ENCODE results near the gene GTPBP4. TPM values are rescaled to one million over a fixed set of nuclear protein-coding genes. Genes with fewer than 3 reads are reported as not detected.
"Not testable (repeated sequence)": the region's sequence is repeated elsewhere in the genome, so short reads cannot be mapped to it uniquely, and the experiment has no call there.

The GTPBP4 gene
- total and polyA plus RNA-seq, 9 of the 15 experiments (the other 6 are each of a cell fraction or from before 2014, with no cell fraction given), result 79.0 to 155 (median 128) TPM

DNA sequence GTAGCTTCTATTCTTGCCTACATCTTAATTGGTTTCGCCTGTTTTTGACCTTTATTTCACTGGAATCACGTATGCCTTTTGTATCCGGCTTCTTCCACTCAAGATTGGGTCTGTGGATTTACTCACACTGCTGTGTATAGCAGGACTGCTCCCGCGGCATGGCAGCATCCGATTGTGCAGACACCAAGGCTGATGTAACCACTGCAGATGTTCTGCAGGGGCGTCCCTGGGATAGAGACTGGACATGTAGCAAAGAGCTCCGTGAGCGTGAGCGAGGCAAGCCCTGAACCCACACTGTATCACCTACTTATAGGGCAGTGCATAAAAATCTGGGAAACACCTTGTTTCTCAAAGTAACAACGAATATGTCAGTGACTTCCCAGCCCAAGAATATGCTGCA, 48.9 kb downstream of the GTPBP4 start (continued):
- TF ChIP-seq, protein P1, sequence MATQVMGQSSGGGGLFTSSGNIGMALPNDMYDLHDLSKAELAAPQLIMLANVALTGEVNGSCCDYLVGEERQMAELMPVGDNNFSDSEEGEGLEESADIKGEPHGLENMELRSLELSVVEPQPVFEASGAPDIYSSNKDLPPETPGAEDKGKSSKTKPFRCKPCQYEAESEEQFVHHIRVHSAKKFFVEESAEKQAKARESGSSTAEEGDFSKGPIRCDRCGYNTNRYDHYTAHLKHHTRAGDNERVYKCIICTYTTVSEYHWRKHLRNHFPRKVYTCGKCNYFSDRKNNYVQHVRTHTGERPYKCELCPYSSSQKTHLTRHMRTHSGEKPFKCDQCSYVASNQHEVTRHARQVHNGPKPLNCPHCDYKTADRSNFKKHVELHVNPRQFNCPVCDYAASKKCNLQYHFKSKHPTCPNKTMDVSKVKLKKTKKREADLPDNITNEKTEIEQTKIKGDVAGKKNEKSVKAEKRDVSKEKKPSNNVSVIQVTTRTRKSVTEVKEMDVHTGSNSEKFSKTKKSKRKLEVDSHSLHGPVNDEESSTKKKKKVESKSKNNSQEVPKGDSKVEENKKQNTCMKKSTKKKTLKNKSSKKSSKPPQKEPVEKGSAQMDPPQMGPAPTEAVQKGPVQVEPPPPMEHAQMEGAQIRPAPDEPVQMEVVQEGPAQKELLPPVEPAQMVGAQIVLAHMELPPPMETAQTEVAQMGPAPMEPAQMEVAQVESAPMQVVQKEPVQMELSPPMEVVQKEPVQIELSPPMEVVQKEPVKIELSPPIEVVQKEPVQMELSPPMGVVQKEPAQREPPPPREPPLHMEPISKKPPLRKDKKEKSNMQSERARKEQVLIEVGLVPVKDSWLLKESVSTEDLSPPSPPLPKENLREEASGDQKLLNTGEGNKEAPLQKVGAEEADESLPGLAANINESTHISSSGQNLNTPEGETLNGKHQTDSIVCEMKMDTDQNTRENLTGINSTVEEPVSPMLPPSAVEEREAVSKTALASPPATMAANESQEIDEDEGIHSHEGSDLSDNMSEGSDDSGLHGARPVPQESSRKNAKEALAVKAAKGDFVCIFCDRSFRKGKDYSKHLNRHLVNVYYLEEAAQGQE (IDR thresholded peaks at IDR 0.05; ENCODE audit: borderline replicate concordance), result no peak
- TF ChIP-seq, protein P1 (CRISPR knock-in tag; IDR thresholded peaks at IDR 0.05; ENCODE audit: low read depth), result no peak

DNA sequence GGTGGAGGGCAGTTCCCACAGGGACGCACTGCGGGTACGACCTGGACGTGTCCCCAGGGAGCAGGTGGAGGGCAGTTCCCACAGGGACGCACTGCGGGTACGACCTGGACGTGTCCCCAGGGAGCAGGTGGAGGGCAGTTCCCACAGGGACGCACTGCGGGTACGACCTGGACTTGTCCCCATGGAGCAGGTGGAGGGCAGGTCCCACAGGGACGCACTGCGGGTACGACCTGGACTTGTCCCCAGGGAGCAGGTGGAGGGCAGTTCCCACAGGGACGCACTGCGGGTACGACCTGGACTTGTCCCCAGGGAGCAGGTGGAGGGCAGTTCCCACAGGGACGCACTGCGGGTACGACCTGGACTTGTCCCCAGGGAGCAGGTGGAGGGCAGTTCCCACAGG, 50.5 kb downstream of the GTPBP4 start:
- intact Hi-C loops (cut with micrococcal nuclease), result not testable (repeated sequence)

More for the DNA sequence above, 50.5 kb downstream of the GTPBP4 start:
- H3K4me3 ChIP-seq; in situ Hi-C loops (cut with MboI); ATAC-seq; H3K9ac ChIP-seq (ENCODE audit: insufficient read depth in 1 of 2, low read depth in 2 of 2, low read length in 2 of 2); H3K9me1 ChIP-seq (ENCODE audit: control insufficient read depth, insufficient read depth, low read length); H3K4me1 ChIP-seq (replicated peaks in 1 of 2; ENCODE audit: control insufficient read depth in 2 of 2, insufficient read depth in 2 of 2, low read length in 2 of 2); H3K27me3 ChIP-seq (ENCODE audit: control insufficient read depth in 2 of 2, insufficient read depth in 2 of 2, low read length in 2 of 2); CTCF ChIA-PET (ENCODE audit: low intra/inter-chr PET ratio); BruUV-seq (replicated peaks); H3K4me2 ChIP-seq (ENCODE audit: insufficient read depth, low read length); DNase-seq (ENCODE audit: extremely low read depth in 1 of 4, low spot score in 3 of 4); H2AFZ ChIP-seq (ENCODE audit: low read depth, low read length); H3K79me2 ChIP-seq (ENCODE audit: control insufficient read depth, insufficient read depth, low read length); H4K20me1 ChIP-seq (replicated peaks; ENCODE audit: control insufficient read depth, insufficient read depth, low read length); H3K9me3 ChIP-seq (replicated peaks; ENCODE audit: control insufficient read depth, insufficient read depth, low read depth, low read length); H3K27ac ChIP-seq (ENCODE audit: extremely low read depth, low read depth, low read length); FAIRE-seq: not testable (repeated sequence)
- TF ChIP-seq RBFOX2 (IDR thresholded peaks at IDR 0.05; ENCODE audit: low read depth, low read length) (peak; percentile 40), POLR2AphosphoS2 (IDR thresholded peaks at IDR 0.05; ENCODE audit: low read length) (peak; percentile 63; the same call in 1 of the 2 replicates), POLR2G (IDR thresholded peaks at IDR 0.05; ENCODE audit: low read depth, low read length) (peak; percentile 61)
- POLR2A ChIA-PET, result interaction anchor here (0.6 kb wide), 1 partner anchor 17 kb away, joined by 3 read pairs; the partner anchor contains the start of gene WDR37
- H3K36me3 ChIP-seq (ENCODE audit: control insufficient read depth, insufficient read depth, low read length), result peaks cover 55% of the 10 kb centered on the region
- WGBS (ENCODE audit: insufficient coverage, low coverage, missing lambda C conversion rate), result 88% methylated on average over 3 of the region's 20 CpGs

All from K562 (cell line).